SK-N-SH (cell line): ENCODE results near the gene PAM.

Experiments used
- CHD2 ChIP-seq: fragments of 150-350 bp; IDR thresholded peaks from 2 replicates; pipeline ENCODE4 v1.6.1; 2018; ENCODE audit warnings: low read length; ENCODE audit not compliant: partially characterized antibody
- FOXM1 ChIP-seq: IDR thresholded peaks from 2 replicates; pipeline ENCODE4 v1.4.0; 2012; ENCODE audit warnings: low read depth, mild to moderate bottlenecking
- GABPA ChIP-seq: IDR thresholded peaks from 2 replicates; pipeline ENCODE4 v1.4.0; 2012; ENCODE audit warnings: low read depth, mild to moderate bottlenecking
- RCOR1 ChIP-seq: fragments of 150-350 bp; IDR thresholded peaks from 2 replicates; pipeline ENCODE4 v1.6.1; 2017; ENCODE audit warnings: antibody characterized with exemption, low read length
- SIN3A ChIP-seq: IDR thresholded peaks from 2 replicates; pipeline ENCODE4 v1.6.1; 2012; ENCODE audit warnings: low read depth, mild to moderate bottlenecking, low read length, moderate library complexity, borderline replicate concordance
- TF ChIP-seq, protein P1 (sequence below): IDR thresholded peaks from 2 replicates; pipeline ENCODE4 v1.4.0; 2012; ENCODE audit warnings: low read depth
- TF ChIP-seq, protein P2 (sequence below): fragments of 200-600 bp; sonication (generic); IDR thresholded peaks from 2 replicates; pipeline ENCODE4 v1.6.1; 2017; ENCODE audit warnings: antibody characterized with exemption, mild to moderate bottlenecking, moderate library complexity

DNA sequence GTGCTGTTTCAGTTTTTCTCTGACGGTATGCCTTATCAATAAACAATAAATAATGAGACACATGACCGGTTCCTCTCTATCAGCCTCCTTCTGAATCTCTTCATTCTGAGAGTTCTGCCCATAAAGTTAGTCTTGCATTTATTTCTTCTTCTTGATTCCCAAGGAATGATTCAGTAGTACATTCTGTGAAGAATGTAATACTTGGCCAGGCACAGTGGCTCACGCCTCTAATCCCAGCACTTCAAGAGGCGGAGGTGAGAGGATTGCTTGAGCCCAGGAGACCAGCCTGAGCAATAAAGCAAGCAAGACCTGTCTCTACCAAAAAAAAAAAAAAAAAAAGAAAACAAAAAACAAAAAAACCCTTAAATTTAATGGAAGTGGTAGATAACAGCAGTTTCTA is 53.9 kb downstream of the PAM start:
- TF ChIP-seq, protein P1, sequence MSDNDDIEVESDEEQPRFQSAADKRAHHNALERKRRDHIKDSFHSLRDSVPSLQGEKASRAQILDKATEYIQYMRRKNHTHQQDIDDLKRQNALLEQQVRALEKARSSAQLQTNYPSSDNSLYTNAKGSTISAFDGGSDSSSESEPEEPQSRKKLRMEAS, result no peak
- TF ChIP-seq RCOR1, result no peak
- TF ChIP-seq FOXM1, result no peak
- TF ChIP-seq, protein P2, sequence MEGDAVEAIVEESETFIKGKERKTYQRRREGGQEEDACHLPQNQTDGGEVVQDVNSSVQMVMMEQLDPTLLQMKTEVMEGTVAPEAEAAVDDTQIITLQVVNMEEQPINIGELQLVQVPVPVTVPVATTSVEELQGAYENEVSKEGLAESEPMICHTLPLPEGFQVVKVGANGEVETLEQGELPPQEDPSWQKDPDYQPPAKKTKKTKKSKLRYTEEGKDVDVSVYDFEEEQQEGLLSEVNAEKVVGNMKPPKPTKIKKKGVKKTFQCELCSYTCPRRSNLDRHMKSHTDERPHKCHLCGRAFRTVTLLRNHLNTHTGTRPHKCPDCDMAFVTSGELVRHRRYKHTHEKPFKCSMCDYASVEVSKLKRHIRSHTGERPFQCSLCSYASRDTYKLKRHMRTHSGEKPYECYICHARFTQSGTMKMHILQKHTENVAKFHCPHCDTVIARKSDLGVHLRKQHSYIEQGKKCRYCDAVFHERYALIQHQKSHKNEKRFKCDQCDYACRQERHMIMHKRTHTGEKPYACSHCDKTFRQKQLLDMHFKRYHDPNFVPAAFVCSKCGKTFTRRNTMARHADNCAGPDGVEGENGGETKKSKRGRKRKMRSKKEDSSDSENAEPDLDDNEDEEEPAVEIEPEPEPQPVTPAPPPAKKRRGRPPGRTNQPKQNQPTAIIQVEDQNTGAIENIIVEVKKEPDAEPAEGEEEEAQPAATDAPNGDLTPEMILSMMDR, result no peak
- no peak for TF ChIP-seq CHD2
- TF ChIP-seq SIN3A, result no peak
- no peak for TF ChIP-seq GABPA
